ENCODE data around the gene TMEM263. TPM values are rescaled to one million over a fixed set of nuclear protein-coding genes. Genes with fewer than 3 reads are reported as not detected.

TMEM263 gene
- total RNA-seq, 1 donor from 2014 or later = 19.6 TPM

GRCh38 chr12:107014055-107014454, 58.3 kb downstream of the TMEM263 start:
- intact Hi-C loops (cut with DNase I) = no loop called here
- Histone ChIP-seq H3K4me1 (no peaks in the 10 kb centered on the region), H3K4me3 (no peak overlapping the region), H3K27me3 (no peaks in the 10 kb centered on the region), H3K27ac (no peak overlapping the region), H3K36me3 (no peaks in the 10 kb centered on the region), H3K9me3 (no peaks in the 10 kb centered on the region)
- DNase-seq (ENCODE audit: extremely low spot score in 2 of 2) = no peak
- TF ChIP-seq POLR2A (IDR thresholded peaks at IDR 0.05) (no peak), CTCF (IDR thresholded peaks at IDR 0.05) (no peak), POLR2AphosphoS5 (IDR thresholded peaks at IDR 0.05; ENCODE audit: insufficient read depth in 1 of 2, low read depth in 1 of 2) (peak in 1 of 2 donors; percentile 40)

- H3K27me3 ChIP-seq = no peaks in the 10 kb centered on the region
- TF ChIP-seq POLR2AphosphoS5 (IDR thresholded peaks at IDR 0.05; ENCODE audit: insufficient read depth in 1 of 2, low read depth in 1 of 2) (no peak), CTCF (IDR thresholded peaks at IDR 0.05) (no peak), POLR2A (IDR thresholded peaks at IDR 0.05) (no peak)
- no peak overlapping the region for H3K27ac ChIP-seq
- no peaks in the 10 kb centered on the region for H3K9me3 ChIP-seq
- no peaks in the 10 kb centered on the region for H3K4me1 ChIP-seq
- DNase-seq (ENCODE audit: extremely low spot score in 2 of 2) = no peak
- H3K4me3 ChIP-seq = no peak overlapping the region
- intact Hi-C loops (cut with DNase I) = no loop called here
- H3K36me3 ChIP-seq = no peaks in the 10 kb centered on the region
Observed at GRCh38 chr12:107017042-107017441, 61.3 kb downstream of the TMEM263 start.

GRCh38 chr12:107019546-107019945, 63.8 kb downstream of the TMEM263 start:
- H3K4me1 ChIP-seq = no peaks in the 10 kb centered on the region
- H3K27ac ChIP-seq = no peak overlapping the region
- no peak for TF ChIP-seq CTCF (IDR thresholded peaks at IDR 0.05)
- H3K4me3 ChIP-seq = no peak overlapping the region
- H3K36me3 ChIP-seq = no peaks in the 10 kb centered on the region
- H3K9me3 ChIP-seq = no peaks in the 10 kb centered on the region
- H3K27me3 ChIP-seq = no peaks in the 10 kb centered on the region
- DNase-seq (ENCODE audit: extremely low spot score in 2 of 2) = no peak
- intact Hi-C loops (cut with DNase I) = no loop called here

Other genes with a start within 250 kb of the TMEM263 start
- gene RIC8B, start 181.2 kb upstream of the TMEM263 start, total RNA-seq = 11.8 TPM
- gene MTERF2, start 31.2 kb downstream of the TMEM263 start, total RNA-seq = 14.5 TPM
- gene CRY1, start 137.6 kb downstream of the TMEM263 start, total RNA-seq = 18.7 TPM

Data from vagina (tissue), 2 donors.